HL-60/S4 treated with phorbol 12-myristate 13-acetate at 8.2 ng/mL for 4 days and 3 days (cell line): ENCODE results near the gene LUC7L.

ENCODE experiments used
- in situ Hi-C: fragments of 300-500 bp; cut with MboI; formaldehyde crosslinking; loops from 2 replicates; pipeline ENCODE4 v1.15.0; 2022; ENCODE audit warnings: low sequenced_read_pairs

Gene LUC7L

GRCh38 chr16:149024-149660 is 80.1 kb downstream of the LUC7L start:
- in situ Hi-C loops, result no loop called here

- in situ Hi-C loops, result no loop called here
These were observed 82.6 kb downstream of the LUC7L start for GRCh38 chr16:146646-147045.

- in situ Hi-C loops, result no loop called here
These were observed 84.4 kb downstream of the LUC7L start for GRCh38 chr16:144797-145252.

GRCh38 chr16:143456-143855 is 85.8 kb downstream of the LUC7L start:
- in situ Hi-C loops, result no loop called here

GRCh38 chr16:143047-143446 is 86.2 kb downstream of the LUC7L start:
- in situ Hi-C loops, result no loop called here

- in situ Hi-C loops, result no loop called here
These were observed 86.8 kb downstream of the LUC7L start for GRCh38 chr16:142405-142967.

- in situ Hi-C loops, result no loop called here
These were observed 88.9 kb downstream of the LUC7L start for GRCh38 chr16:140175-140857.
